Measurements from ENCODE around the gene RASIP1. TPM values are rescaled to one million over a fixed set of nuclear protein-coding genes. Genes with fewer than 3 reads are reported as not detected.

The RASIP1 gene
- total and polyA plus RNA-seq, 2 donors (not counting 1 experiment from before 2014, with no cell fraction given), result 0.20 TPM; not detected in 1

- no peaks in the 10 kb centered on the region for H3K27me3 Mint-ChIP-seq
- Histone ChIP-seq H3K27ac (ENCODE audit: low read length in 2 of 2) (no peak overlapping the region), H3K4me1 (ENCODE audit: control insufficient read depth in 2 of 2, insufficient read depth in 2 of 2, low read length in 2 of 2) (no peaks in the 10 kb centered on the region), H3K36me3 (replicated peaks in 1 of 2; ENCODE audit: control extremely low read depth in 1 of 2, control insufficient read depth in 1 of 2, extremely low read depth in 1 of 2, insufficient read depth in 2 of 2, low read length in 1 of 2) (no peaks in the 10 kb centered on the region), H3K9ac (ENCODE audit: low read length) (no peak overlapping the region), H3K9me3 (ENCODE audit: control extremely low read depth in 1 of 3, control insufficient read depth in 2 of 3, insufficient read depth in 1 of 3, low read length in 2 of 3) (no peaks in the 10 kb centered on the region), H3K4me2 (replicated peaks; ENCODE audit: low read depth, low read length, poor library complexity, severe bottlenecking) (no peak overlapping the region), H4K20me1 (ENCODE audit: control insufficient read depth, insufficient read depth, low read length, poor library complexity, severe bottlenecking) (no peaks in the 10 kb centered on the region), H2AFZ (ENCODE audit: insufficient read depth, low read depth, low read length, poor library complexity, severe bottlenecking) (no peak overlapping the region), H3K79me2 (ENCODE audit: control insufficient read depth, insufficient read depth, low read length) (no peaks in the 10 kb centered on the region), H3K4me3 (ENCODE audit: control extremely low read depth in 1 of 5, extremely low read depth in 1 of 5, insufficient read depth in 1 of 5, low read depth in 2 of 5, low read length in 4 of 5) (no peak overlapping the region), H3K27me3 (replicated peaks in 1 of 4; ENCODE audit: control extremely low read depth in 1 of 4, control insufficient read depth in 3 of 4, insufficient read depth in 4 of 4, low read length in 3 of 4) (no peaks in the 10 kb centered on the region)
- no peaks in the 10 kb centered on the region for H3K9me3 Mint-ChIP-seq (ENCODE audit: insufficient read depth)
- ChIA-PET CTCF (interaction anchor here (0.6 to 1.2 kb wide), 2 partner anchors 11 to 155 kb away, joined by 3 read pairs; no protein-coding TSS in a partner anchor), POLR2A (interaction anchor here (0.6 kb wide), 1 partner anchor 40 kb away, joined by 3 read pairs; no protein-coding TSS in a partner anchor)
- H3K4me3 Mint-ChIP-seq, result no peak overlapping the region
- no CpG with 5 or more reads among the region's 3 CpGs for WGBS (ENCODE audit: insufficient coverage)
- H3K4me1 Mint-ChIP-seq, result peaks cover 2% of the 10 kb centered on the region
- ATAC-seq (ENCODE audit: low read depth) (no peak), DNase-seq (no peak)
- TF ChIP-seq, protein P1, sequence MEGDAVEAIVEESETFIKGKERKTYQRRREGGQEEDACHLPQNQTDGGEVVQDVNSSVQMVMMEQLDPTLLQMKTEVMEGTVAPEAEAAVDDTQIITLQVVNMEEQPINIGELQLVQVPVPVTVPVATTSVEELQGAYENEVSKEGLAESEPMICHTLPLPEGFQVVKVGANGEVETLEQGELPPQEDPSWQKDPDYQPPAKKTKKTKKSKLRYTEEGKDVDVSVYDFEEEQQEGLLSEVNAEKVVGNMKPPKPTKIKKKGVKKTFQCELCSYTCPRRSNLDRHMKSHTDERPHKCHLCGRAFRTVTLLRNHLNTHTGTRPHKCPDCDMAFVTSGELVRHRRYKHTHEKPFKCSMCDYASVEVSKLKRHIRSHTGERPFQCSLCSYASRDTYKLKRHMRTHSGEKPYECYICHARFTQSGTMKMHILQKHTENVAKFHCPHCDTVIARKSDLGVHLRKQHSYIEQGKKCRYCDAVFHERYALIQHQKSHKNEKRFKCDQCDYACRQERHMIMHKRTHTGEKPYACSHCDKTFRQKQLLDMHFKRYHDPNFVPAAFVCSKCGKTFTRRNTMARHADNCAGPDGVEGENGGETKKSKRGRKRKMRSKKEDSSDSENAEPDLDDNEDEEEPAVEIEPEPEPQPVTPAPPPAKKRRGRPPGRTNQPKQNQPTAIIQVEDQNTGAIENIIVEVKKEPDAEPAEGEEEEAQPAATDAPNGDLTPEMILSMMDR (IDR thresholded peaks at IDR 0.05), result no peak
- intact Hi-C loops (cut with micrococcal nuclease), result no loop called here
- no peak overlapping the region for H3K27ac Mint-ChIP-seq
These were observed 54.3 kb downstream of the RASIP1 start for GRCh38 chr19:48686088-48686487.

- Mint-ChIP-seq H3K4me3 (no peak overlapping the region), H3K9me3 (ENCODE audit: insufficient read depth) (no peaks in the 10 kb centered on the region)
- H3K4me2 ChIP-seq (replicated peaks; ENCODE audit: low read depth, low read length, poor library complexity, severe bottlenecking), result no peak overlapping the region
These were observed 54.8 kb downstream of the RASIP1 start for GRCh38 chr19:48685583-48685982.

More at GRCh38 chr19:48685583-48685982, 54.8 kb downstream of the RASIP1 start:
- no peak for ATAC-seq (ENCODE audit: low read depth)
- Mint-ChIP-seq H3K27ac (no peak overlapping the region), H3K4me1 (peaks cover 2% of the 10 kb centered on the region), H3K27me3 (no peaks in the 10 kb centered on the region)
- Histone ChIP-seq H3K9ac (ENCODE audit: low read length) (no peak overlapping the region), H3K9me3 (ENCODE audit: control extremely low read depth in 1 of 3, control insufficient read depth in 2 of 3, insufficient read depth in 1 of 3, low read length in 2 of 3) (no peaks in the 10 kb centered on the region), H3K79me2 (ENCODE audit: control insufficient read depth, insufficient read depth, low read length) (no peaks in the 10 kb centered on the region), H4K20me1 (ENCODE audit: control insufficient read depth, insufficient read depth, low read length, poor library complexity, severe bottlenecking) (no peaks in the 10 kb centered on the region), H3K27me3 (replicated peaks in 1 of 4; ENCODE audit: control extremely low read depth in 1 of 4, control insufficient read depth in 3 of 4, insufficient read depth in 4 of 4, low read length in 3 of 4) (no peaks in the 10 kb centered on the region), H3K36me3 (replicated peaks in 1 of 2; ENCODE audit: control extremely low read depth in 1 of 2, control insufficient read depth in 1 of 2, extremely low read depth in 1 of 2, insufficient read depth in 2 of 2, low read length in 1 of 2) (no peaks in the 10 kb centered on the region), H3K27ac (ENCODE audit: low read length in 2 of 2) (no peak overlapping the region), H3K4me3 (ENCODE audit: control extremely low read depth in 1 of 5, extremely low read depth in 1 of 5, insufficient read depth in 1 of 5, low read depth in 2 of 5, low read length in 4 of 5) (no peak overlapping the region), H2AFZ (ENCODE audit: insufficient read depth, low read depth, low read length, poor library complexity, severe bottlenecking) (no peak overlapping the region), H3K4me1 (ENCODE audit: control insufficient read depth in 2 of 2, insufficient read depth in 2 of 2, low read length in 2 of 2) (no peaks in the 10 kb centered on the region)
- DNase-seq, result no peak
- TF ChIP-seq EZH2 (IDR thresholded peaks at IDR 0.05; ENCODE audit: borderline replicate concordance, insufficient read depth, low read depth, low read length, poor library complexity, severe bottlenecking), result no peak
- TF ChIP-seq, protein P1 (IDR thresholded peaks at IDR 0.05), result no peak
- 100% methylated on average over 5 of the region's 9 CpGs for WGBS (ENCODE audit: insufficient coverage)
- CTCF ChIA-PET, result interaction anchor here (1.2 kb wide), 1 partner anchor 11 kb away, joined by 3 read pairs; no protein-coding TSS in a partner anchor
- POLR2A ChIA-PET, result no interaction called here
- intact Hi-C loops (cut with micrococcal nuclease), result no loop called here
